OCI-LY3 (cell line): ENCODE data around the gene MROH9.
"Not testable (repeated sequence)": the region's sequence is repeated elsewhere in the genome, so short reads cannot be mapped to it uniquely, and the experiment has no call there.

Experiments used
- H2AFZ ChIP-seq: fragments of 200-600, 300-600 bp; shearing (Covaris generic); 2 replicates; pipeline ENCODE4 v1.6.0; 2014; ENCODE audit warnings: antibody characterized with exemption, low read depth, low read length
- H3K27ac ChIP-seq: fragments of 200-600, 300-600 bp; sonication (generic); 2 replicates; pipeline ENCODE4 v1.5.1; 2014; ENCODE audit warnings: mild to moderate bottlenecking, low read length, moderate library complexity, mixed read lengths
- H3K27me3 ChIP-seq: fragments of 200-600, 300-600 bp; sonication (generic); 2 replicates; pipeline ENCODE4 v1.6.1; 2014; ENCODE audit warnings: low read depth, low read length, mixed read lengths
- H3K36me3 ChIP-seq: fragments of 200-600, 300-600 bp; sonication (generic); replicated peaks from 2 replicates; pipeline ENCODE3; 2014; ENCODE audit warnings: low read depth, low read length, mixed read lengths
- H3K4me1 ChIP-seq: fragments of 300-600, 200-600 bp; sonication (generic); 2 replicates; pipeline ENCODE4 v1.6.1; 2014; ENCODE audit warnings: low read length, mixed read lengths
- H3K4me2 ChIP-seq: fragments of 200-600, 300-600 bp; sonication (generic); 2 replicates; pipeline ENCODE4 v1.6.1; 2014; ENCODE audit warnings: low read length, mixed read lengths
- H3K4me3 ChIP-seq: fragments of 300-600, 200-600 bp; sonication (generic); 2 replicates; pipeline ENCODE4 v1.5.1; 2014; ENCODE audit warnings: antibody characterized with exemption, mild to moderate bottlenecking, low read length, moderate library complexity
- H3K79me2 ChIP-seq: fragments of 300-600, 200-600 bp; shearing (Covaris generic); 2 replicates; pipeline ENCODE4 v1.6.1; 2014; ENCODE audit warnings: mild to moderate bottlenecking, low read length, mixed read lengths
- H3K9ac ChIP-seq: fragments of 300-600, 200-600 bp; shearing (Covaris generic); 2 replicates; pipeline ENCODE4 v1.6.0; 2014; ENCODE audit warnings: mild to moderate bottlenecking, low read length, moderate library complexity
- H3K9me3 ChIP-seq: fragments of 200-600, 300-600 bp; shearing (Covaris generic); 2 replicates; pipeline ENCODE4 v1.6.1; 2014; ENCODE audit warnings: low read length, mixed read lengths; ENCODE audit not compliant: insufficient read depth
- H4K20me1 ChIP-seq: fragments of 200-600, 300-600 bp; sonication (generic); 2 replicates; pipeline ENCODE4 v1.6.1; 2016; ENCODE audit warnings: low read length, mixed read lengths; ENCODE audit not compliant: insufficient read depth
- CTCF ChIP-seq: fragments of 200-600, 300-600 bp; sonication (generic); IDR thresholded peaks from 2 replicates; pipeline ENCODE4 v1.5.1; 2014; ENCODE audit warnings: antibody characterized with exemption, low read length, low read depth
- EZH2phosphoT487 ChIP-seq: fragments of 200-600 bp; shearing (Covaris generic); IDR thresholded peaks from 2 replicates; pipeline ENCODE4 v1.6.1; 2018; ENCODE audit warnings: antibody characterized with exemption, mixed run types, low read depth

MROH9 gene

GRCh38 chr1:170938281-170938680 lies 2.9 kb downstream of the MROH9 start:
- no peak overlapping the region for H3K4me2 ChIP-seq
- peaks cover under 1% of the 10 kb centered on the region; the same call in 1 of the 2 replicates for H3K4me1 ChIP-seq
- TF ChIP-seq CTCF (no peak), EZH2phosphoT487 (no peak)
- H3K36me3 ChIP-seq, result peaks cover 6% of the 10 kb centered on the region
- no peaks in the 10 kb centered on the region for H3K9me3 ChIP-seq
- H3K9ac ChIP-seq, result no peak overlapping the region
- no peaks in the 10 kb centered on the region for H4K20me1 ChIP-seq
- no peaks in the 10 kb centered on the region for H3K79me2 ChIP-seq
- H2AFZ ChIP-seq, result no peak overlapping the region
- H3K4me3 ChIP-seq, result no peak overlapping the region
- no peak overlapping the region for H3K27ac ChIP-seq
- H3K27me3 ChIP-seq, result no peaks in the 10 kb centered on the region

- Histone ChIP-seq H4K20me1 (no peaks in the 10 kb centered on the region), H3K9me3 (no peaks in the 10 kb centered on the region), H3K4me2 (no peak overlapping the region), H3K9ac (no peak overlapping the region), H2AFZ (no peak overlapping the region), H3K4me1 (no peaks in the 10 kb centered on the region), H3K27me3 (no peaks in the 10 kb centered on the region), H3K36me3 (peaks cover 6% of the 10 kb centered on the region), H3K79me2 (no peaks in the 10 kb centered on the region), H3K27ac (no peak overlapping the region), H3K4me3 (no peak overlapping the region)
- TF ChIP-seq CTCF, result no peak
- no peak for TF ChIP-seq EZH2phosphoT487
Observed at GRCh38 chr1:170939476-170939875, 4.1 kb downstream of the MROH9 start.

- H3K27ac ChIP-seq, H3K9me3 ChIP-seq, H3K27me3 ChIP-seq, H3K36me3 ChIP-seq, H3K9ac ChIP-seq, H3K79me2 ChIP-seq, H2AFZ ChIP-seq, H3K4me3 ChIP-seq, H4K20me1 ChIP-seq, H3K4me2 ChIP-seq, H3K4me1 ChIP-seq: not testable (repeated sequence)
Observed at GRCh38 chr1:170951744-170952143, 16.4 kb downstream of the MROH9 start.

GRCh38 chr1:170959385-170959784 lies 24.1 kb downstream of the MROH9 start:
- H4K20me1 ChIP-seq, result no peaks in the 10 kb centered on the region
- no peak overlapping the region for H3K4me3 ChIP-seq
- TF ChIP-seq EZH2phosphoT487, result no peak
- TF ChIP-seq CTCF, result no peak
- no peak overlapping the region for H3K27ac ChIP-seq
- H2AFZ ChIP-seq, result no peak overlapping the region
- H3K79me2 ChIP-seq, result no peaks in the 10 kb centered on the region
- H3K36me3 ChIP-seq, result no peaks in the 10 kb centered on the region
- peaks cover 16% of the 10 kb centered on the region for H3K4me1 ChIP-seq
- no peaks in the 10 kb centered on the region for H3K27me3 ChIP-seq
- H3K4me2 ChIP-seq, result no peak overlapping the region
- H3K9ac ChIP-seq, result no peak overlapping the region
- H3K9me3 ChIP-seq, result no peaks in the 10 kb centered on the region

GRCh38 chr1:170964506-170964905 lies 29.2 kb downstream of the MROH9 start:
- Histone ChIP-seq H3K9me3 (no peaks in the 10 kb centered on the region), H3K4me1 (peaks cover 16% of the 10 kb centered on the region), H3K27ac (no peak overlapping the region), H4K20me1 (no peaks in the 10 kb centered on the region), H3K4me3 (no peak overlapping the region), H3K9ac (no peak overlapping the region), H2AFZ (no peak overlapping the region), H3K79me2 (no peaks in the 10 kb centered on the region), H3K27me3 (no peaks in the 10 kb centered on the region), H3K4me2 (no peak overlapping the region), H3K36me3 (no peaks in the 10 kb centered on the region)
- no peak for TF ChIP-seq CTCF
- no peak for TF ChIP-seq EZH2phosphoT487
